Gastroesophageal sphincter (tissue), 4 donors: ENCODE results near the gene ADGRG3. TPM values are rescaled to one million over a fixed set of nuclear protein-coding genes. Genes with fewer than 3 reads are reported as not detected.

Source experiments
- ATAC-seq: fragments of 150-250 bp; one replicate; pipeline ENCODE4 v1.9.1; 2016; ENCODE audit warnings: mild to moderate bottlenecking, moderate library complexity
- H3K27ac ChIP-seq, 4 donors: fragments of 200-600 bp; sonication (generic) in 3 of 4; 1 replicate in 3 of 4; 2 replicates in 1 of 4; pipeline ENCODE4 v1.5.1; 2016 to 2019
- H3K27me3 ChIP-seq: fragments of 200-600 bp; sonication (generic); one replicate; pipeline ENCODE4 v1.5.1; 2019
- H3K36me3 ChIP-seq, 2 donors: fragments of 200-600 bp; sonication (generic); one replicate each; pipeline ENCODE4 v1.5.1; 2019; ENCODE audit warnings: control low read depth in 1 of 2
- H3K4me1 ChIP-seq, 3 donors: fragments of 200-600 bp; sonication (generic); 1 replicate in 2 of 3; 2 replicates in 1 of 3; pipeline ENCODE4 v1.5.1; 2016 to 2019; ENCODE audit warnings: control low read depth in 2 of 3
- H3K4me3 ChIP-seq, 2 donors: fragments of 200-600 bp; sonication (generic); one replicate each; pipeline ENCODE4 v1.5.1; 2019; ENCODE audit warnings: mild to moderate bottlenecking in 1 of 2, moderate library complexity in 1 of 2
- H3K9me3 ChIP-seq, 3 donors: fragments of 200-600 bp; sonication (generic); one replicate each; pipeline ENCODE4 v1.5.1; 2017 to 2019; ENCODE audit warnings: control low read depth in 2 of 3
- EP300 ChIP-seq: sonication (generic); formaldehyde crosslinking; IDR thresholded peaks from one replicate; pipeline ENCODE4 v1.6.1; 2017; ENCODE audit warnings: antibody characterized with exemption, mild to moderate bottlenecking
- POLR2A ChIP-seq, 2 donors: fragments of 450-650 bp; IDR thresholded peaks; one replicate each; pipeline ENCODE4 v1.6.1; 2017; ENCODE audit warnings: antibody characterized with exemption in 2 of 2, mild to moderate bottlenecking in 2 of 2, moderate library complexity in 1 of 2
- POLR2AphosphoS5 ChIP-seq: sonication (generic); formaldehyde crosslinking; IDR thresholded peaks from one replicate; pipeline ENCODE4 v1.6.1; 2017; ENCODE audit warnings: antibody characterized with exemption
- whole genome bisulfite sequencing, 2 donors: methylation state at CpG; one replicate each; pipeline ENCODE4 v1.1.5; 2018; ENCODE audit warnings: low coverage in 1 of 2; 5-methylcytosine and 5-hydroxymethylcytosine counted together
- total RNA-seq, 4 donors: library from RNA; depleted of rRNA; stranded (reverse); fragments of >200 nt; gene quantifications; one replicate each; pipeline ENCODE4 v1.1.0, GENCODE V29; 2016
- TF ChIP-seq, protein P1 (sequence below), 4 experiments: fragments of 200-600 bp in 2 of 4; fragments of 450-650 bp in 2 of 4; sonication (generic) in 1 of 4; IDR thresholded peaks; one replicate each; pipeline ENCODE4 v1.5.1; 2017 to 2019; ENCODE audit warnings: antibody characterized with exemption in 4 of 4, mild to moderate bottlenecking in 2 of 4, moderate library complexity in 2 of 4

Gene ADGRG3
- total RNA-seq, 4 donors from 2014 or later: 0.31 to 7.4 (median 2.2) TPM

DNA sequence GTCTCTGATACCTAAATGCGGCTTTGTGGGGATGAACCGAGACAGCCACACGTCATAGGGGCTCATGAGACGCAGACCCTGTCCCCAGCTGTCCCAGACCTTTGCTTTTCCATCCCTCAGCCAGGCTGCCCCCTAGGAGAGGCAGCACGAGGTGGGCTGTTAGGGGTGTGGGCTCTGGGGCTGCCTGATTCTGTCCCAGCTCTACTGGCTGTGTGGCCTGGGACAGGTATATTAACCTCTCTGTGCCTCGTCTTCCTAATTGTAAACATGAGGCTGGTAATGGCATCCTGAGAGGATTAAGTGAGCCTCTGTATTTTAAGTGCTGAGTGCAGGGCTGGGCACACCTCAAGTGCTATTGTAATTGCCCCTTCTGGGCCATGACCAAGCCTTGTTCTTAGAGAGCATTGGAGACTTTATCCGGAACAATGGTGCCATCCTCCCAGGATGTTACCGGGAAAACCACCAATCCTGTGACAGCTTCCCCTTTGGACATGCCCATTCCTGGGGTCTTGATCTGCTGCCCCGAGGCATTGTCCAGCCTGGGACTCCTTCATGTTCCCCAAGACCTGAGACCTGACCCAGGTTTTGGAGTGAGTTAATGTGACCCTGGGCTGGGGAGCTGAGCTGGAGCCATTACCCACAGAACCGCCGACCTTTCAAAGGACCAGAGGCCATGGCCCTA is 34.6 kb upstream of the ADGRG3 start:
- TF ChIP-seq EP300 (no peak), POLR2AphosphoS5 (no peak), POLR2A (IDR thresholded peaks at IDR 0.05) (no peak)
- TF ChIP-seq, protein P1, sequence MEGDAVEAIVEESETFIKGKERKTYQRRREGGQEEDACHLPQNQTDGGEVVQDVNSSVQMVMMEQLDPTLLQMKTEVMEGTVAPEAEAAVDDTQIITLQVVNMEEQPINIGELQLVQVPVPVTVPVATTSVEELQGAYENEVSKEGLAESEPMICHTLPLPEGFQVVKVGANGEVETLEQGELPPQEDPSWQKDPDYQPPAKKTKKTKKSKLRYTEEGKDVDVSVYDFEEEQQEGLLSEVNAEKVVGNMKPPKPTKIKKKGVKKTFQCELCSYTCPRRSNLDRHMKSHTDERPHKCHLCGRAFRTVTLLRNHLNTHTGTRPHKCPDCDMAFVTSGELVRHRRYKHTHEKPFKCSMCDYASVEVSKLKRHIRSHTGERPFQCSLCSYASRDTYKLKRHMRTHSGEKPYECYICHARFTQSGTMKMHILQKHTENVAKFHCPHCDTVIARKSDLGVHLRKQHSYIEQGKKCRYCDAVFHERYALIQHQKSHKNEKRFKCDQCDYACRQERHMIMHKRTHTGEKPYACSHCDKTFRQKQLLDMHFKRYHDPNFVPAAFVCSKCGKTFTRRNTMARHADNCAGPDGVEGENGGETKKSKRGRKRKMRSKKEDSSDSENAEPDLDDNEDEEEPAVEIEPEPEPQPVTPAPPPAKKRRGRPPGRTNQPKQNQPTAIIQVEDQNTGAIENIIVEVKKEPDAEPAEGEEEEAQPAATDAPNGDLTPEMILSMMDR (IDR thresholded peaks at IDR 0.05): no peak
- 100% methylated on average over 2 of the region's 11 CpGs for WGBS, 2 donors
- H3K4me3 ChIP-seq: no peak overlapping the region
- H3K9me3 ChIP-seq: no peaks in the 10 kb centered on the region
- peaks cover 67% of the 10 kb centered on the region for H3K27me3 ChIP-seq
- no peaks in the 10 kb centered on the region for H3K36me3 ChIP-seq
- peak overlapping the region in 2 of 4 donors; percentile 21 to 54 for H3K27ac ChIP-seq
- no peak for ATAC-seq
- peaks cover 0 to 50% (median 13%) of the 10 kb centered on the region in 3 donors for H3K4me1 ChIP-seq

DNA sequence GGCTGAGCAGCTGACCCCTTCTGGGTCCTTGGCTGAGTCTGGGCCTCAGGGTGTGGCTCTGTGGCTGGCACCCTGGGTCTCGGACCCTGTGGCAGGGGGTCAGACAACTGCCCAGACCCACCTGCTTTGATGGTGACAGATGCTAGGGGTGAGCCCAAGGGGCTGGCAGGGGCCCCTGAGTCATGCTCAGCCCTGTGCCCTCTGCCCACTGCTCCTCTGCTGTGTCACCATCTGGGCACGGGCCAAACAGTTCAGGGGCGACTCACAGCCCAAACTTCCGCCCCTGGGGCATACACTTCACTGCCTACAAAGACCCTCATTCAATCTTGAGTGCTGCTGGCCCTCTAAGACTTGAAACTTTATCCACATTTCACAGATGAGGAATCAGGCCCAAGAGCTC is 33.9 kb upstream of the ADGRG3 start:
- H3K9me3 ChIP-seq: no peaks in the 10 kb centered on the region
- H3K4me3 ChIP-seq: no peak overlapping the region
- no peak for TF ChIP-seq POLR2A (IDR thresholded peaks at IDR 0.05)
- TF ChIP-seq POLR2AphosphoS5: no peak
- TF ChIP-seq, protein P1 (IDR thresholded peaks at IDR 0.05): no peak
- no peak for TF ChIP-seq EP300
- no peaks in the 10 kb centered on the region for H3K36me3 ChIP-seq
- H3K27me3 ChIP-seq: peaks cover 62% of the 10 kb centered on the region
- H3K4me1 ChIP-seq: peaks cover 0 to 52% (median 11%) of the 10 kb centered on the region in 3 donors
- H3K27ac ChIP-seq: peak overlapping the region in 2 of 4 donors; percentile 21 to 54
- ATAC-seq: no peak
- no CpG with 5 or more reads among the region's 4 CpGs for WGBS, 2 donors

DNA sequence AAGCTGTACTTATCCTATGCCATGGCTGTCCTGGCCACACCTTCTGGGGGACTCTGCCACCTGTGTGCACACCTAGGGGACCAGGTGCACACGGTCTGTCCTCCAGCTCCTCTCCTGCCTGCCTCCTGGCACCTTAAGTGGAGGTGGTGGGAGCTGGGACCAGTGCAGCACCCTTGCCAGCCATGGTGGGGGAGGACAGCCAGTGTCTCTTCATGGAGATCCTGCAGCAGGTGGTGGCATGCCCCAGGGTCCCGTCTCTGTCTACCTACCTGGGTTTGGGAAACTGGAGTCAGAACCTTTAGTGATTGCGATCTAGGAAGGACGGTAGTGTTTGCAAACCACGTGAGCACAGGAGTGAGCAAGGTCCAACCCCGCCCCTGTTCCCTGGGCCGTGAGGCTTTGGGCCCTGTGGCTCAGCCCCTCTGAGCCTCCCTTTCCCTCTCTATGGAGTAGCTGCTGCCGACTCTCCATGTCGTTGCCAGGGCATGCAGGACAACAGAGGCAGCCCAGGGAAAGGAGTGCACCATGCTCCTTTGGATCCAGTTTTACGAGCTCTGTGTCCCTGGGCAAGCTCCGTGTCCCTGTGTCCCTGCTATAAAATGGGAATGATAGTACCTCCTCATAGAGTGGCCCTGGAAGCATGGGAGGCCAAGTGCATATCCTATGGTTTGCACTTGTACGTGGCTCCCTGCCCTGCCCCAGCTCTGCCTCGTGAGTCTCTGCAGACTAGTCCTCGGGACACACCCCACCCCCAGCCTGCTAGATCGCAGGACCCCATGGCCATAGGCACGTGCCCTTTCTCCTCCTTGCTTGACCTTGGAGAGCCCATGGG is 32.6 kb upstream of the ADGRG3 start:
- no peak for ATAC-seq
- Histone ChIP-seq H3K9me3 (no peaks in the 10 kb centered on the region), H3K36me3 (no peaks in the 10 kb centered on the region), H3K4me1 (peaks cover 0 to 56% (median 11%) of the 10 kb centered on the region in 3 donors), H3K27ac (peak overlapping the region in 2 of 4 donors; percentile 37 to 65), H3K4me3 (no peak overlapping the region), H3K27me3 (peaks cover 48% of the 10 kb centered on the region)
- 83% methylated on average over 7 of the region's 16 CpGs; no CpG with 5 or more reads in 1 of the 2 donors for WGBS, 2 donors
- TF ChIP-seq POLR2AphosphoS5: no peak
- no peak for TF ChIP-seq EP300
- TF ChIP-seq POLR2A (IDR thresholded peaks at IDR 0.05): no peak
- TF ChIP-seq, protein P1 (IDR thresholded peaks at IDR 0.05): no peak

DNA sequence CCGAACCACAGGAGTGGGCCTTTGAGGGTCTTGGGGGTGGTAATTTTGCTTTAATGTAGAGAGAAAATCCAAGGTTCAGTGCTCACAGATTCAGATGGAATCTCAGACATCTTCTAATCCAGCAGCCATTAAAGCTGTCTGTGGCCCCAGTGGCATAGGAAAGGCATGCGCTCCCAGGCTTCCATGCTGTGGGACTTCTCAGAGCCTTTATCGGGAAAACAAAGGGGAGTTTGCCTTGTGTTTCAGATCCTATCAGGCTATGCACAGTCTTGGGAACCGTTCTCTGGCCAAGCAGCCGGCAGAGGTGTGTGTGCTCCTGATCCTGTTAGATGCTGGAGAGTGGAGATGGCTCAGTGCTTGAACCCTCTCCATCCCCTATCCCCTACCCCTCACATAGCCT is 31.9 kb upstream of the ADGRG3 start:
- no peak overlapping the region for H3K4me3 ChIP-seq
- no peaks in the 10 kb centered on the region for H3K9me3 ChIP-seq
- peaks cover 0 to 56% (median 11%) of the 10 kb centered on the region in 3 donors for H3K4me1 ChIP-seq
- WGBS, 2 donors: 91% methylated on average over 4 of the region's 5 CpGs; no CpG with 5 or more reads in 1 of the 2 donors
- peaks cover 41% of the 10 kb centered on the region for H3K27me3 ChIP-seq
- H3K36me3 ChIP-seq: no peaks in the 10 kb centered on the region
- peak overlapping the region in 3 of 4 donors; percentile 54 to 65 (median 64) for H3K27ac ChIP-seq
- no peak for ATAC-seq
- TF ChIP-seq POLR2A (IDR thresholded peaks at IDR 0.05) (no peak), EP300 (no peak), POLR2AphosphoS5 (no peak)
- TF ChIP-seq, protein P1 (IDR thresholded peaks at IDR 0.05): no peak
